GM23338 (cell line): ENCODE measurements around the gene PDGFC.

Source experiments
- EZH2 ChIP-seq: fragments of 200-600 bp; sonication (generic); IDR thresholded peaks from one replicate; pipeline ENCODE4 v1.8.0; 2017; ENCODE audit warnings: antibody characterized with exemption, mild to moderate bottlenecking, low read depth; ENCODE audit not compliant: unreplicated experiment
- EZH2phosphoT487 ChIP-seq: fragments of 200-600 bp; sonication (generic); IDR thresholded peaks from one replicate; pipeline ENCODE4 v1.8.1; 2018; ENCODE audit warnings: antibody characterized with exemption; ENCODE audit not compliant: unreplicated experiment
- JUNB ChIP-seq: IDR thresholded peaks from one replicate; pipeline ENCODE4 v1.6.1; 2016; ENCODE audit warnings: antibody characterized with exemption; ENCODE audit not compliant: unreplicated experiment
- REST ChIP-seq: IDR thresholded peaks from one replicate; pipeline ENCODE4 v1.6.1; 2018; ENCODE audit warnings: antibody characterized with exemption; ENCODE audit not compliant: unreplicated experiment
- STAT1 ChIP-seq: IDR thresholded peaks from one replicate; pipeline ENCODE4 v1.6.1; 2016; ENCODE audit warnings: antibody characterized with exemption; ENCODE audit not compliant: unreplicated experiment
- ZNF331 ChIP-seq: fragments of 250-450 bp; sonication (Bioruptor Pico); IDR thresholded peaks from 2 replicates; pipeline ENCODE4 v1.5.0; 2020; ENCODE audit warnings: low read depth, mild to moderate bottlenecking, moderate library complexity
- TF ChIP-seq, protein P1 (sequence below), 2 experiments: fragments of 200-600 bp in 1 of 2; sonication (generic) in 1 of 2; conservative IDR thresholded peaks; 2 replicates each; pipeline versions ENCODE4 v1.5.1 to v1.6.1; 2016 to 2017; ENCODE audit warnings: antibody characterized with exemption in 2 of 2, low read depth in 2 of 2, mild to moderate bottlenecking in 2 of 2, moderate library complexity in 1 of 2
- TF ChIP-seq, protein P2 (sequence below): IDR thresholded peaks from 2 replicates; pipeline ENCODE4 v1.6.1; 2016; ENCODE audit warnings: antibody characterized with exemption

- TF ChIP-seq, protein P1, sequence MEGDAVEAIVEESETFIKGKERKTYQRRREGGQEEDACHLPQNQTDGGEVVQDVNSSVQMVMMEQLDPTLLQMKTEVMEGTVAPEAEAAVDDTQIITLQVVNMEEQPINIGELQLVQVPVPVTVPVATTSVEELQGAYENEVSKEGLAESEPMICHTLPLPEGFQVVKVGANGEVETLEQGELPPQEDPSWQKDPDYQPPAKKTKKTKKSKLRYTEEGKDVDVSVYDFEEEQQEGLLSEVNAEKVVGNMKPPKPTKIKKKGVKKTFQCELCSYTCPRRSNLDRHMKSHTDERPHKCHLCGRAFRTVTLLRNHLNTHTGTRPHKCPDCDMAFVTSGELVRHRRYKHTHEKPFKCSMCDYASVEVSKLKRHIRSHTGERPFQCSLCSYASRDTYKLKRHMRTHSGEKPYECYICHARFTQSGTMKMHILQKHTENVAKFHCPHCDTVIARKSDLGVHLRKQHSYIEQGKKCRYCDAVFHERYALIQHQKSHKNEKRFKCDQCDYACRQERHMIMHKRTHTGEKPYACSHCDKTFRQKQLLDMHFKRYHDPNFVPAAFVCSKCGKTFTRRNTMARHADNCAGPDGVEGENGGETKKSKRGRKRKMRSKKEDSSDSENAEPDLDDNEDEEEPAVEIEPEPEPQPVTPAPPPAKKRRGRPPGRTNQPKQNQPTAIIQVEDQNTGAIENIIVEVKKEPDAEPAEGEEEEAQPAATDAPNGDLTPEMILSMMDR (conservative IDR thresholded peaks at IDR 0.05; ENCODE audit: low read depth in 2 of 2) = no peak
- no peak for TF ChIP-seq STAT1
- no peak for TF ChIP-seq REST
- no peak for TF ChIP-seq ZNF331
- TF ChIP-seq EZH2phosphoT487 = no peak
- no peak for TF ChIP-seq JUNB
- no peak for TF ChIP-seq EZH2
- TF ChIP-seq, protein P2, sequence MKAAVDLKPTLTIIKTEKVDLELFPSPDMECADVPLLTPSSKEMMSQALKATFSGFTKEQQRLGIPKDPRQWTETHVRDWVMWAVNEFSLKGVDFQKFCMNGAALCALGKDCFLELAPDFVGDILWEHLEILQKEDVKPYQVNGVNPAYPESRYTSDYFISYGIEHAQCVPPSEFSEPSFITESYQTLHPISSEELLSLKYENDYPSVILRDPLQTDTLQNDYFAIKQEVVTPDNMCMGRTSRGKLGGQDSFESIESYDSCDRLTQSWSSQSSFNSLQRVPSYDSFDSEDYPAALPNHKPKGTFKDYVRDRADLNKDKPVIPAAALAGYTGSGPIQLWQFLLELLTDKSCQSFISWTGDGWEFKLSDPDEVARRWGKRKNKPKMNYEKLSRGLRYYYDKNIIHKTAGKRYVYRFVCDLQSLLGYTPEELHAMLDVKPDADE = no peak
Observed at GRCh38 chr4:156763511-156763910, 208.1 kb downstream of the PDGFC start.
